Thymus (tissue), 11 donors: ENCODE measurements around the gene SLC22A31. TPM values are rescaled to one million over a fixed set of nuclear protein-coding genes. Genes with fewer than 3 reads are reported as not detected.
"Not testable (repeated sequence)": the region's sequence is repeated elsewhere in the genome, so short reads cannot be mapped to it uniquely, and the experiment has no call there.

Experiments used
- DNase-seq, 9 donors: peaks; one replicate each; pipeline ENCODE4 v3.0.0-alpha.2; 2013; ENCODE audit warnings: low spot score in 9 of 9, low read depth in 6 of 9, missing footprints in 1 of 9
- H3K27ac ChIP-seq, 2 donors: one replicate each; pipeline ENCODE4 v1.5.1; 2013; ENCODE audit warnings: control low read depth in 1 of 2, low read depth in 1 of 2, low read length in 1 of 2, mild to moderate bottlenecking in 1 of 2, moderate library complexity in 1 of 2
- H3K27me3 ChIP-seq, 2 donors: one replicate each; pipeline ENCODE4 v1.5.1; 2013; ENCODE audit warnings: low read length in 1 of 2; ENCODE audit not compliant: control insufficient read depth in 2 of 2, insufficient read depth in 1 of 2
- H3K36me3 ChIP-seq, 2 donors: one replicate each; pipeline ENCODE4 v1.5.1; 2013; ENCODE audit warnings: low read length in 1 of 2, mild to moderate bottlenecking in 1 of 2, moderate library complexity in 1 of 2; ENCODE audit not compliant: control insufficient read depth in 2 of 2, insufficient read depth in 2 of 2
- H3K4me1 ChIP-seq, 2 donors: one replicate each; pipeline ENCODE4 v1.5.1; 2013; ENCODE audit warnings: low read length in 2 of 2; ENCODE audit not compliant: control insufficient read depth in 2 of 2, insufficient read depth in 2 of 2
- H3K4me3 ChIP-seq, 2 donors: one replicate each; pipeline ENCODE4 v1.5.1; 2013; ENCODE audit warnings: low read length in 2 of 2, control low read depth in 1 of 2, mild to moderate bottlenecking in 1 of 2
- H3K9me3 ChIP-seq, 2 donors: one replicate each; pipeline ENCODE4 v1.5.1; 2013; ENCODE audit warnings: low read length in 1 of 2, mild to moderate bottlenecking in 1 of 2; ENCODE audit not compliant: control insufficient read depth in 2 of 2, insufficient read depth in 1 of 2
- WGBS: extraction: QIAGEN DNeasy Blood & Tissue Kit; methylation state at CpG from one replicate; pipeline ENCODE4 v1.1.7; 2013; 5-methylcytosine and 5-hydroxymethylcytosine counted together
- polyA plus RNA-seq: library from polyadenylated mRNA; stranded (reverse); fragments of 200-250 nt; gene quantifications from one replicate; pipeline ENCODE4 v1.2.3, GENCODE V29; 2013
- total RNA-seq: library from RNA; stranded (reverse); fragments of 120-200 nt; gene quantifications from one replicate; pipeline ENCODE4 v1.2.4, GENCODE V29; 2013
- donor health status: healthy.

SLC22A31 gene
- total and polyA plus RNA-seq, 2 donors: 0.33 to 0.94 TPM

DNA sequence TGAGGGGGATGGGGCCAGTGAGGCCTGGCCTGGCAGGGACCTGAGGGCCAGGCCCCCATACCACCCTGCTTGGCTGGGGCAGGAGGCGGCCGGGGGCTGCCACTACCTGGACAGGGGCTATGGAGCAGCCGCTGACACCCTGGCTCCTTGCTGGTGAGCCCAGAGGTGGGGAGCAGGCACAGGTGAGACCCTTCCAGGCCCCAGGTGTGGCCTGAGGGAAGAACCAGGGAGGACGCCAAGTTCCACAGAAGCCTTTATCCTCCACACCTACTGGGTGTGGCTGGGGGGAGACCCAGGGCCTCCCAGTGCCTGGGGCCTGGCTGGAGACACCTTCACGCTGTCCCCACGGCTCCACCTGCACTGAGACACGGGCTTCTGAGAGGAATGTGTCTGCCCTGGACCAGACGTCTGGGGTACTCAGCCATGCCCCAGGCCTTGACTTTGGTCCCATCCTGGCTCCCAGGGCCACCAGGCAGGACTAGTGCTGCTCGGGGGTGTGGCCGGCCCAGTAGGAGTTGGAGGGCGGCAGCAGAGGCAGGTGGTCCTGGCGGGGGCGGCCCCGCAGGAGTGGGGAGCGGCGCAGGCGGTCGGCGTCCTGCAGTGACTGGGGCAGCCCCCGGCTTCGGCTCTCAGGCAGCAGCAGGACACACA is 4.7 kb downstream of the SLC22A31 start:
- no peak overlapping the region for H3K4me3 ChIP-seq
- no peaks in the 10 kb centered on the region for H3K9me3 ChIP-seq
- H3K27ac ChIP-seq: no peak overlapping the region
- H3K27me3 ChIP-seq: peaks cover 46 to 84% of the 10 kb centered on the region in 2 donors
- H3K36me3 ChIP-seq: no peaks in the 10 kb centered on the region
- DNase-seq: no peak
- 98% methylated on average over 21 of the region's 21 CpGs for WGBS
- H3K4me1 ChIP-seq: peaks cover 0 to 6% of the 10 kb centered on the region in 2 donors

GRCh38 chr16:89194340-89195311 is 5.7 kb downstream of the SLC22A31 start:
- Histone ChIP-seq H3K9me3 (no peaks in the 10 kb centered on the region), H3K4me1 (no peaks in the 10 kb centered on the region), H3K27me3 (peaks cover 36 to 84% of the 10 kb centered on the region in 2 donors), H3K27ac (no peak overlapping the region), H3K4me3 (no peak overlapping the region), H3K36me3 (no peaks in the 10 kb centered on the region)
- WGBS: 78% methylated on average over 45 of the region's 45 CpGs
- DNase-seq: no peak

- DNase-seq: no peak
- no peaks in the 10 kb centered on the region for H3K36me3 ChIP-seq
- H3K27ac ChIP-seq: no peak overlapping the region
- whole genome bisulfite sequencing: 88% methylated on average over 38 of the region's 38 CpGs
- no peaks in the 10 kb centered on the region for H3K9me3 ChIP-seq
- H3K4me1 ChIP-seq: no peaks in the 10 kb centered on the region
- H3K4me3 ChIP-seq: no peak overlapping the region
- peaks cover 30 to 79% of the 10 kb centered on the region in 2 donors for H3K27me3 ChIP-seq
Observed at GRCh38 chr16:89193576-89194293, 6.6 kb downstream of the SLC22A31 start.

DNA sequence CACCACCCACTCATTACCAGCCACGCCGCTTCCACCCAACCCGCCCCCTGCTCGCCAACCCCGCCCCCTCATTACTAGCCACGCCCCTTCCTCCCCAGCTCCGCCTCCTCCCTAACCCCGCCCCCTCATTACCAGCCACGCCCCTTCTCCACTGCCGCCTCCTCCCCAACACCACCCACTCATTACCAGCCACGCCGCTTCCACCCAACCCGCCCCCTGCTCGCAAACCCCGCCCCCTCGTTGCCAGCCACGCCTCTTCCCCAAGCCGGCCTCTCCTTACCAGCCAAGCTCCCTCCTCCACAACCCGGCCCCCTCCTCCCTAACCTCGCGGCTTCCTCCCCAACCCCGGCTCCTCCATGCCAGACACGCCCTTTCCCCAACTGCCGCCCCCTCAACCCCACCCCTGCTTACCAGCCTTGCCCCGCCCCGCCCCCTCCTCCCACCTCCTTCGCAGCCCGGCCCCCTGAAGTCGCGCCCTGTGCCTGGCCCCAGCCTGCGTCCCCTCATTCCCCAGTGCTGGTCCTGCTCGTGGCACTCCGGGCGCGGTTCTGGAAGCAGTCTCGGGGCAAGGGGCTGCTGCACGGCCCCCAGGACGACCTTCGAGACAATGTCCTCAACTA is 7.3 kb downstream of the SLC22A31 start:
- no peak overlapping the region for H3K4me3 ChIP-seq
- no peaks in the 10 kb centered on the region for H3K4me1 ChIP-seq
- H3K36me3 ChIP-seq: no peaks in the 10 kb centered on the region
- no peaks in the 10 kb centered on the region for H3K9me3 ChIP-seq
- no peak overlapping the region for H3K27ac ChIP-seq
- DNase-seq: peak in 3 of 9 donors; percentile 43 to 55 (median 53)
- peaks cover 25 to 72% of the 10 kb centered on the region in 2 donors for H3K27me3 ChIP-seq
- 11% methylated on average over 39 of the region's 39 CpGs for WGBS

- not testable (repeated sequence) for H3K9me3 ChIP-seq, H3K27ac ChIP-seq, H3K36me3 ChIP-seq, H3K4me1 ChIP-seq
- DNase-seq: peak in 4 of 9 donors; percentile 42 to 81 (median 62)
- 3% methylated on average over 63 of the region's 63 CpGs for WGBS
- Histone ChIP-seq H3K27me3 (peaks cover 23 to 67% of the 10 kb centered on the region in 2 donors), H3K4me3 (peak overlapping the region in 1 of 2 donors; percentile 27)
Observed at GRCh38 chr16:89192186-89192955, 8.0 kb downstream of the SLC22A31 start.

DNA sequence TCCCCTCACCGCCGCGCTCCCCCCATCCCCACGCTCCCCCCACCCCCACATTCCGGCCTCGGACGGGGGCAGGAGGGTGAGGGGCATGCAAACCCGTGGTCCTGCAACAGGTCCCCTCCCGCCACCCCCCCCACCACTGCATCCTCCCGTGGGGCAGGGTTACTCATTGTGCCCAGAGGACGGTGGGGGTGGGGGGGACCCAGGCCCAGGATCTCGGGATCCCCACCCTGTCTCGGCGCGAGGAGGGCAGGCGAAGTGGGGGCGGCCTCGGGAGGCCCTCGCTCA is 8.5 kb downstream of the SLC22A31 start:
- DNase-seq: no peak
- Histone ChIP-seq H3K36me3 (no peaks in the 10 kb centered on the region), H3K27me3 (peaks cover 23 to 62% of the 10 kb centered on the region in 2 donors), H3K4me3 (peak overlapping the region in 1 of 2 donors; percentile 27), H3K27ac (no peak overlapping the region), H3K9me3 (peaks cover 0 to 1% of the 10 kb centered on the region in 2 donors), H3K4me1 (no peaks in the 10 kb centered on the region)
- WGBS: 4% methylated on average over 19 of the region's 19 CpGs

GRCh38 chr16:89191033-89191900 is 9.1 kb downstream of the SLC22A31 start:
- Histone ChIP-seq H3K4me3 (peak overlapping the region in 1 of 2 donors; percentile 27), H3K27ac (no peak overlapping the region), H3K36me3 (no peaks in the 10 kb centered on the region), H3K27me3 (peaks cover 23 to 62% of the 10 kb centered on the region in 2 donors), H3K9me3 (peaks cover 0 to 1% of the 10 kb centered on the region in 2 donors), H3K4me1 (no peaks in the 10 kb centered on the region)
- DNase-seq: no peak
- WGBS: 75% methylated on average over 44 of the region's 44 CpGs
